ENCODE results near the gene ZNF280A. TPM values are rescaled to one million over a fixed set of nuclear protein-coding genes. Genes with fewer than 3 reads are reported as not detected.

The ZNF280A gene
- total and polyA plus RNA-seq, 2 donors (not counting 3 experiments of a cell fraction or from before 2014, with no cell fraction given): 0.15 TPM; not detected in 1

- DNase-seq (ENCODE audit: low read depth, low spot score) (no peak), FAIRE-seq (no peak)
- Histone ChIP-seq H3K27ac (ENCODE audit: insufficient read depth, low read depth, low read length) (no peak overlapping the region), H2AFZ (ENCODE audit: low read depth, low read length) (no peak overlapping the region), H3K4me2 (ENCODE audit: insufficient read depth, low read length) (no peak overlapping the region), H3K4me1 (ENCODE audit: control insufficient read depth, extremely low read depth, insufficient read depth, low read length) (no peaks in the 10 kb centered on the region), H3K9me1 (replicated peaks; ENCODE audit: control insufficient read depth, extremely low read depth, insufficient read depth, low read length) (no peaks in the 10 kb centered on the region), H3K9ac (replicated peaks; ENCODE audit: extremely low read depth, insufficient read depth, low read length) (no peak overlapping the region), H3K79me2 (ENCODE audit: control insufficient read depth, insufficient read depth, low read length) (no peaks in the 10 kb centered on the region), H4K20me1 (replicated peaks; ENCODE audit: control insufficient read depth, extremely low read depth, insufficient read depth, low read length) (no peaks in the 10 kb centered on the region), H3K4me3 (replicated peaks in 1 of 3; ENCODE audit: insufficient read depth in 1 of 3, low read depth in 1 of 3, low read length in 3 of 3) (no peak overlapping the region), H3K36me3 (ENCODE audit: control insufficient read depth in 2 of 2, extremely low read depth in 1 of 2, insufficient read depth in 2 of 2, low read length in 2 of 2) (peaks cover 3 to 4% of the 10 kb centered on the region in 2 experiments), H3K9me3 (replicated peaks; ENCODE audit: control insufficient read depth, insufficient read depth, low read length) (no peaks in the 10 kb centered on the region), H3K27me3 (ENCODE audit: control insufficient read depth in 2 of 2, insufficient read depth in 2 of 2, low read length in 2 of 2) (no peaks in the 10 kb centered on the region)
- dilution Hi-C loops (cut with MboI; ENCODE audit: extremely low pct_ligation_motif_present, low sequenced_read_pairs) (no loop called here), intact Hi-C loops (cut with micrococcal nuclease) (no loop called here)
- ChIA-PET POLR2A (no interaction called here), CTCF (interaction anchor here (1.2 to 2.6 kb wide), 4 partner anchors 20 to 98 kb away, joined by 3 to 12 read pairs (median 3); partner anchors contain the start of genes ZNF280A and ZNF280B)
- TF ChIP-seq POLR2A (IDR thresholded peaks at IDR 0.05; ENCODE audit: low read depth, low read length) (no peak), MAX (IDR thresholded peaks at IDR 0.05; ENCODE audit: insufficient read depth, insufficient read length) (no peak), CTCF (IDR thresholded peaks at IDR 0.05; ENCODE audit: extremely low read depth in 1 of 2, insufficient read depth in 1 of 2, low read depth in 1 of 2, low read length in 2 of 2) (no peak), POLR2AphosphoS5 (IDR thresholded peaks at IDR 0.05; ENCODE audit: insufficient read depth, low read depth, low read length) (no peak), JUN (IDR thresholded peaks at IDR 0.05; ENCODE audit: borderline replicate concordance, insufficient read depth, insufficient read length, low read depth) (no peak), MYC (IDR thresholded peaks at IDR 0.05; ENCODE audit: low read depth, low read length) (no peak), EZH2 (IDR thresholded peaks at IDR 0.05; ENCODE audit: borderline replicate concordance, low read depth, low read length, severe bottlenecking) (no peak), FOS (IDR thresholded peaks at IDR 0.05; ENCODE audit: borderline replicate concordance, insufficient read depth, low read length) (no peak), GATA2 (IDR thresholded peaks at IDR 0.05; ENCODE audit: insufficient read depth, insufficient read length, low read depth, low read length) (no peak)
- no TSS peak for BruUV-seq (replicated peaks)
Measured at GRCh38 chr22:22488736-22489135, 31.3 kb downstream of the ZNF280A start.
